GM21825 (cell line): ENCODE data around the gene FHL2.
A peak's percentile ranks its signal among the peaks of the same experiment; 100 is the strongest.

Experiments
- ATAC-seq: cut with Tn5 transposase; IDR thresholded peaks from one replicate; pipeline ENCODE4 v1.9.1; 2021; ENCODE audit warnings: mild to moderate bottlenecking, moderate library complexity; ENCODE audit not compliant: unreplicated experiment

The FHL2 gene

DNA sequence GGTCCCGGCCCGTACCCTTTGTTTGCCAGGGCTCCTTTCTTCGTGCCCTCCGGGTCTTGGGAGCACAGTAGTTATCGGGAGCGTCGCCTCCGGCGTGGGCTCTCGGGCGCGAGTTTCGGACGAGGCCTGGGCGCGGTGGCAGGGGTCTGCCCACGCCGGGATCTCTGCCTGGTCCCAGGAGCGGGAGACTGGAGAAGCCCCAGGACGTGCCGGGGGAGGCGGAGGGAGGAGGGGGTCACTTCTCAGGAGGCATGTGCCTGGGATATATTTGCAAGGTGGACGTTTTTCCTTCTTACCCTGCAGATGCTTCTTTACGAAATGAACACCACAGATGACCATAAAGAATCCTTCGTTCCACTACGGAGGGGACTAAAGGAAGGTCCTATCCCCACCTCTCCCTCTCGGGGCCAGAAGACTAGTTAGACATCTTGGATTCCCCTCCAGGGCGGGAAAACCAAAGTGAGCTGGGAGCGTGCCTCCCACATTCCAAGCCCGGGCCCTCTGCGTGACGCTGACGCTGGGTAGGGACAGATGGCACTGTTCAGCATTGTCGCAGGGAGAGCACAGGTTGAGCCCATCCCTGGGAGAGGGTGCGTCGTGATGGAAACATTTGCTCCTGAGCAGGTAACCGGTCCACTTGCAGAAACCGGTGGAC lies 483 bp upstream of the FHL2 start:
- peak; percentile 3 for ATAC-seq

- ATAC-seq: no peak
Observed at GRCh38 chr2:105397953-105398335, 907 bp downstream of the FHL2 start.

DNA sequence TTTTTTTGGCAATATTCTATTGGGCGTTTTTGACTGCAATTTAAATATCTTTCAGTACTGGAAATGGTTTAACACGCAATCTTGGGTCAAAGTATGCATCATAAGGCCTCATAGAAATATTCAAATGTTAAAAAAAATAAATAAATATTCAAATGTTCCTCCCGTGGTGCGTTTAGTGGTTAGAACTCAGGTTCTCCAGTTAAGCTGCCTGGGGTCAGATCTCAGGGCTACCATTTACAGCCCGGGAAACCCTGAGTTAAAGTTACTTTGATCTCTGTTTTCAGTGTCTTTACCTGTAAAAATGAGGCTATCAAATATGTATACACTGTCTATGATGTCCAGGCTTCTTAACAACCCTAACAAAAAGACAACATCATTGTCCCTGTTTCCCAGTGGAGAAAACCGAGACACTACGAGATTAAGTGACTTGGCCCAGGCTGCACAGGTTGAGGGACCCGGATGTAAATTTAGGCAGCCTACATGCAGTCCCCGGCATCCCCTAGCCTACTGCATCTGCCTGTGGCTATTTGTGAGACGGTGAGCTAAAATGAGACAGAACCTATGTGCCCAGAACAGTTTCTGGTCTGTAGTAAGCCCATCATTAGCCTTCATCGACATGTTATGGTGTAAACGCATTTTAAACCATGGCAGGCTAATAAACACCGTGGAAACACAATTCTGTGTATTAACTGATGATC lies 1.7 kb downstream of the FHL2 start:
- no peak for ATAC-seq

- ATAC-seq: no peak
Observed at GRCh38 chr2:105396254-105397024, 2.4 kb downstream of the FHL2 start.

- ATAC-seq: no peak
Observed at GRCh38 chr2:105395691-105396090, 3.2 kb downstream of the FHL2 start.

DNA sequence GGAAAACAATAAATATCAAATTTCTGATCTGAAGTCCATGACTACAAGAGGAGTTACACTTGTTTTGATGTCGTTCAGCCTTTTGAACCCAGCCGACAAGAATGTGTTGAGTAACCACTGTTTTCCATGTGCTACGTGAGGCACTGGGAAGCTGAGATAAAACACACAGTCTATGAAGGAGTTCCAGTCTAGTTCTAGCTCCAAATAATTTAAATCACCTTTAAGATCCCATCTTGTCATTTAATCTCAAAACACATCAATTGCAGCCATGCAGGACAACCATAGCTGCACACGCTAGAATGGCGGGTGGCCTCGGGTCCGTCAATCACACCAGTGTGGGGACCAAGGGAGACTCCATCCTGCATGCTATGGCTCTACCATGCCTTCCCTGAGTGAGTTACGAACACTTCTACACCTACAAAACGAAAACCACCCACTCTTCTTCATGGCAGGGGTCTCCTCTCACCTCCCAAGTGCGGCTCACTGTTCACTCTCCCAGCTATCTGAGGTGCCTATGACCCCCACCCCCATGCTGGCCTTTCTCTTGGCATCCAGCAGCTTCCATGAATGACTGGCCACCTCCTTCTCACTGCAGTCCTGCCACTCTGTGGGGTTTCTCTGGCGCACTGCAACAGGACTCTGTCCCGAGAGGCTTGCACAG lies 3.8 kb downstream of the FHL2 start:
- ATAC-seq: no peak

DNA sequence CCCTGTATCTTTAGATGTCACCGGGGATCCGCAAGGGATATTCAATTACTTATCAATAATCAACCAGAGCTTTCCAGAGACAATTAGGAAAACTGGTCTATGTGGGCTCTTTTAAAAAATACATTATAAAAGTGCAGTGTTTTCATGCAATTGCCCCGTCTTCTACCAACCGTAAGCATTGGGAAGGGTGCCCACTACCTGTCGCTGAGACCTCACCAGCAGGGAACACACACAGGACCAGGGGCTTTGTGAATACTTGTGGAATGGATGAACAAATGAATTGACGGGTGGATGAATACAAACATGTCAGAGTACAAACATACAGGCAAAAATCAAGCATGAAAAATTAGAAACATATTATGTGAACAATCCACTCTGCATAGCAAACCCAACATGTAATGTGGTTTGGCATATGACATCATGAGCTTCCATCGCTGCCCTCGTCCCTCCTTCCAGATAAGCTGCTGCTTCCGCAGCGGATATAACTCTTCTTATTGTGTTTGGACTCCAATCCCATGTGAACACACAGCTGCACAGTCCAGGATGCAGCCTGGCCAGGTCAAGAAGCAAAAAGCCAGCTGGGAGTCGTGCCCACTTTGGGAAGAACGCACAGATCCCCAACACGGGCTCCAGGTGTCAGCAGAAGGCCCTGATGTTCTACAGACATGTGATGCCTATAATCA lies 5.3 kb downstream of the FHL2 start:
- ATAC-seq: no peak

DNA sequence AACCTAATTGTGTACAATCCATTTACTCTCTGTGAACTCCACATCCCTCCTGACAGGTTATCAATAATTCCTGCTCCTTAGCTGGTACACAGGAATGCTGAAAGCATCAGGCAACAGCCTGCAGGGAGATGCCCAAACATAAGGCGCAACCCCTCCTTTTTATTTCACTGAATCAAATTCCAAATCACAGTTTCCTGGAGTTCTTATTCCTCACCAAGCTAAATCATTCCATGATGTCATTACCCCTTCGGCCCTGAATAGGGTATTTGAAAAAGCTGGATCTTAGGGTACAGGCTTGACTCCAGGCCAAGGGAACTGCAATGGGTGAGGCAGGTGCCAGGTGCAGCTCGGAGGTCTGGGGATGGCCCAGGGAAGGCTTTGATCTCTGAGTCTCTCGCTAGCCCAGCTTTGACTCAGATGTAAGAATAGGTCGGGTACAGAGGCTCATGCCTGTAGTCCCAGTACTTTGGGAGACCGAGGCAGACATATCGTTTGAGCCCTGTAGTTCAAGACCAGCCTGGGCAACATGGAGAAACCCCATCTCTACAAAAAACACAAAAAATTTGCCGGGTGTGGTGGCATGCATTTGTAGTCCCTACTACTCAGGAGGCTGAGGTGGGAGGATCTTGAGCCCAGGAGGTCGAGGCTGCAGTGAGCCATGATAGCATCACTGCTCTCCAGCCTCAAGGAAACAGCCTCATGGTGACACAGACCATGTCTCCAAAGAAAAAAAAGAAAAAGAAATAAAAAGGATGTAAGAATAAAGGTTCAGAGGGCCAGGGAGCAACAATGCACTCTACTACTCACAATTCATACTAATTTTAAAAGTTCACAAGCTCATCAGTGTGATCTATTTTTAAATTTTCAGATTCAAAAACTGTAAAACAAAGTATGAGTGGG lies 6.8 kb downstream of the FHL2 start:
- ATAC-seq: no peak

- no peak for ATAC-seq
Observed at GRCh38 chr2:105391058-105391627, 7.7 kb downstream of the FHL2 start.

GRCh38 chr2:105390454-105390853 lies 8.4 kb downstream of the FHL2 start:
- ATAC-seq: no peak

DNA sequence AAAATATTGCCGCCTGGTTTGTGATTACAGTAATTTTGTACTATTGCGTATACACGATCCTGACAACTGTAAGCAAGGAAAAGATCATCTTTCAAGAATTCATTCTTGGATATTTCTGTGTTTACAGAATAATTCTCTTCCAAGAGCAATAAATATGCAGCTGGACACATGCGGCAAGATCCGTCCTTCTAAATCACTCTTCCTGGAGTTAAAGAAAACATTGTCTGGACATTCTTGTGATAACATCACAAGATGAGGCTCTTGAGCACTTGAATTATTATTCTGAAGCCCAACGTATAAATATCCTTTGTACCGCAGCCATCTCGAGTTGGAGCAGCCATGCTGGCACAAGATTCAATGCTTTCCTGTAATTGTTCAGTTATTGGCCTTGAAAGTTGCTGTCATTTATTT lies 9.9 kb downstream of the FHL2 start:
- ATAC-seq: no peak

DNA sequence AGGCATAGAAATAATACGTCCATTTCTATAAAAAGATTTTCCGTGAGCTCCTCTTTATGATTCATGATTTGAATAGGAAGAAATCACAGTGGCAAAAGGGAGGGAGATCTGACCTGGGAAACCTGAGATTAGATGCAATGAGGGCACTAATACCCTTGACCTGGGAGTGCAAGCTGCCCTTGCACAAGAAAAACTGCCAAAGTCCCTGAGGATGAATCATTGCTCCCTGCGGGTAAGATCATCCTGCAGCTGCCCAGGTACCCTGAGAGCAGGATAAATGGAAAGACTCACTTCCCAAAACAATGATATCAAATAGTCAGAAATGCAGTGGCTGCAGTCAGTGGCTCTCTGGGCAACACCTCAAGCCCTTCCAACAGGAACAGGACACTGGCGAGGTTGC lies 11.6 kb downstream of the FHL2 start:
- no peak for ATAC-seq

- ATAC-seq: no peak
Observed at GRCh38 chr2:105385731-105386540, 12.9 kb downstream of the FHL2 start.

DNA sequence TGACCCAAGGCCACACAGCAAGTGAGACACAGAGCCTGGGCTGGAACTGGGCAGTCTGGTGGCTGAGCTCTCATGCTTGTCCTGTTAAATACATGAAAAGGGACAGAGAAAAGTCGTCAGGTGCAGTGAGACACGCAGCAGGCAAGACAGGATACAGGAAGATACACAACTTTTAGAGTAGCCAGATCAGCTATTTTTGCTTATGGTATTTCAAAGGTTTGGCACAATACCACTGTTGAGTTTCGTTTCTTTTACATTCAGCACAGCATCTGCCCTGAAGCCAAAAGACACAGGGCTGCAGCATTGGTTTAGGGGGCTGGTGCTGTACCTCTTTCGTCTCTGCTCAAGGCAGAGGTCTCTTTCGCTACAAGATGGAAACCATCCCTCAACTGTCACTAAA lies 14.0 kb downstream of the FHL2 start:
- ATAC-seq: no peak

DNA sequence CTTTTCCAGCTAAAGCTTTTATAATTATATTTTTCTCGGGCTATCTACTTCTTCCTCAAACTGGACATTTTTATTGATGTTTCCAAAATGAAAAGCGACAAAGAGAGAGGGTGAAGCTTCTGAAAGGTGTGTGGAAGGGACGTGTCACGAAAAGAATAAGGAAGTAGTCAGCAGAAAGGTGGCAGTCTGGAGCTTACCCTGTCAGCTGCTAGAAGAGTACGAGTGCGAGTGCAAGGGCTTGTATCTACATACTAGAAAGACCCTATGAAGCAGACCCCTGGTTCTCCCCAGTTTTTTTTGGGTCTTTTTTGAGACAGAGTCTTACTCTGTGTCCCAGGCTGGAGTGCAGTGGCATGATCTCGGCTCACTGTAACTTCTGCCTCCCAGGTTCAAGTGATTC lies 14.6 kb downstream of the FHL2 start:
- ATAC-seq: no peak

DNA sequence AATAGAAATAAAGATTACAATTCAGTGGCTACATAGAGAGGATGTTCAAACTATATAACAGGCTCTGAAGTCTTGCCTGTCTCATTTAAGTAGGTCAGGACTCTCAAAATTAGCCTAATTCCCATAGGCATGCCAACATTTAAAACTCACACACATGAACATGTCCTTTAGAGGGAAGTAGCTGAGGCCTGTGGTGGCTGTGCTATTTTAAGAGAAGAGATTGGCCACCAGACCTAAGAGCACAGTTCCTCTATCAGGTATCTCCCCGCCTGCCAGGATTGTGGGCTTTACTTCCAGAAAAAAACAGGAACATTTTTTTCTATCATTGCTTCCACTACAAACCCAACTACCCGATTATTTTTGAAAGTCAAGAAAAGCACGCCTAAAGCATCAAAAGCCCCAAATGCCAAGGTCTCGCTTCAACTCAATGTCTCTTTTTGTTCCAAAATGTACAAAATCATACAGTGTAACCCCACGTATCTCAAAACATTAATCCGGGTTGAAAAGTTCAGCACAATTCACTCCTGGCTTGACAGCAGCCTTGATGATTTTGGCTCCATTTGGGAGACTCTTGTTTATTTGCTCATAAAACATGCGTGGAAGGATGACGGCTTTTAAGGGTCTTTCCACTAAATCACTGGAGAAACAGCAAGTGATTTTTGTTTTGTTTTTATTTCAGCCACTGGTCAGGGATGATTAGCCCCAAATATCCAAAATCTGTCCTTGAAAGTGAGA lies 15.3 kb downstream of the FHL2 start:
- no peak for ATAC-seq

DNA sequence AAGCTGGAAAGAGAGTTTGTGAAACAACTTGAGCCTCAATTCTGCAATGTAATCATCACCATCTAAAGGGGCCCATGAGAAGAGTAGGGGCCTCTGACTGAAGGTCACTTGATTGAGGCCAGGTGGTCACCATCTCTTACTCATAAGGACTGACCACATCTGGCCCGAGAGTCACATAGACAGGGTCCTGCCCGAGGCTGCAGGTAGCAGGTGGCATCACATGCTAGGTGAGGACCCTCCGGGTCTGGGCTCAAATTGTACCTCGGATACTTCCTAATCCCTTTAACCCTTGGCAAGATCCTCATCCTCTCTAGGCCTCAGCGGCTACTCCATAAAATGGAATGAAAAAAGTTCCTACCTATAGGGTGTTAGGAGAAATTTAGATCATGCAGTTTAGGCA lies 16.7 kb downstream of the FHL2 start:
- no peak for ATAC-seq

GRCh38 chr2:105381101-105381668 lies 17.7 kb downstream of the FHL2 start:
- no peak for ATAC-seq
